ENCODE measurements around the gene PRKX.
"Not testable (repeated sequence)": the region's sequence is repeated elsewhere in the genome, so short reads cannot be mapped to it uniquely, and the experiment has no call there.

The PRKX gene

GRCh38 chrX:3717742-3718420 is 4.4 kb upstream of the PRKX start:
- no peak for DNase-seq
- H3K4me3 Mint-ChIP-seq: no peak overlapping the region

GRCh38 chrX:3715921-3716320 is 2.5 kb upstream of the PRKX start:
- DNase-seq: no peak
- Mint-ChIP-seq H3K27ac (no peak overlapping the region), H3K4me3 (no peak overlapping the region), H3K9me3 (no peaks in the 10 kb centered on the region), H3K4me1 (ENCODE audit: low read depth) (peaks cover 16% of the 10 kb centered on the region), H3K27me3 (no peaks in the 10 kb centered on the region), H3K36me3 (ENCODE audit: low read depth) (peaks cover 12% of the 10 kb centered on the region)

More at GRCh38 chrX:3717742-3718420, 4.4 kb upstream of the PRKX start:
- Mint-ChIP-seq H3K9me3 (no peaks in the 10 kb centered on the region), H3K4me1 (ENCODE audit: low read depth) (peaks cover 5% of the 10 kb centered on the region), H3K36me3 (ENCODE audit: low read depth) (no peaks in the 10 kb centered on the region), H3K27ac (no peak overlapping the region), H3K27me3 (no peaks in the 10 kb centered on the region)

GRCh38 chrX:3714706-3715479 is 1.4 kb upstream of the PRKX start:
- H3K27ac Mint-ChIP-seq, H3K9me3 Mint-ChIP-seq, H3K27me3 Mint-ChIP-seq, H3K4me3 Mint-ChIP-seq, DNase-seq: not testable (repeated sequence)
- H3K4me1 Mint-ChIP-seq (ENCODE audit: low read depth): peaks cover 26% of the 10 kb centered on the region
- peaks cover 21% of the 10 kb centered on the region for H3K36me3 Mint-ChIP-seq (ENCODE audit: low read depth)

GRCh38 chrX:3713937-3714434 is 537 bp upstream of the PRKX start:
- H3K4me1 Mint-ChIP-seq (ENCODE audit: low read depth): peaks cover 34% of the 10 kb centered on the region
- H3K9me3 Mint-ChIP-seq: no peaks in the 10 kb centered on the region
- DNase-seq: no peak
- peaks cover 29% of the 10 kb centered on the region for H3K36me3 Mint-ChIP-seq (ENCODE audit: low read depth)
- peak overlapping the region; percentile 82 for H3K4me3 Mint-ChIP-seq
- peak overlapping the region; percentile 74 for H3K27ac Mint-ChIP-seq
- no peaks in the 10 kb centered on the region for H3K27me3 Mint-ChIP-seq

GRCh38 chrX:3712870-3713224 is 602 bp downstream of the PRKX start:
- Mint-ChIP-seq H3K4me3 (peak overlapping the region; percentile 96), H3K9me3 (no peaks in the 10 kb centered on the region), H3K4me1 (ENCODE audit: low read depth) (peaks cover 44% of the 10 kb centered on the region), H3K27ac (no peak overlapping the region), H3K27me3 (no peaks in the 10 kb centered on the region), H3K36me3 (ENCODE audit: low read depth) (peaks cover 40% of the 10 kb centered on the region)
- DNase-seq: no peak

GRCh38 chrX:3712051-3712869 is 1.2 kb downstream of the PRKX start:
- Mint-ChIP-seq H3K4me1 (ENCODE audit: low read depth) (peaks cover 49% of the 10 kb centered on the region), H3K27me3 (no peaks in the 10 kb centered on the region), H3K36me3 (ENCODE audit: low read depth) (peaks cover 43% of the 10 kb centered on the region), H3K9me3 (no peaks in the 10 kb centered on the region), H3K27ac (peak overlapping the region; percentile 92), H3K4me3 (peak overlapping the region; percentile 96)
- no peak for DNase-seq

GRCh38 chrX:3711331-3711917 is 2.0 kb downstream of the PRKX start:
- Mint-ChIP-seq H3K27me3 (no peaks in the 10 kb centered on the region), H3K36me3 (ENCODE audit: low read depth) (peaks cover 52% of the 10 kb centered on the region), H3K4me3 (peak overlapping the region; percentile 96), H3K4me1 (ENCODE audit: low read depth) (peaks cover 57% of the 10 kb centered on the region), H3K9me3 (no peaks in the 10 kb centered on the region), H3K27ac (peak overlapping the region; percentile 92)
- DNase-seq: peak; percentile 34

- peaks cover 85% of the 10 kb centered on the region for H3K4me1 Mint-ChIP-seq (ENCODE audit: low read depth)
- peaks cover 84% of the 10 kb centered on the region for H3K36me3 Mint-ChIP-seq (ENCODE audit: low read depth)
- H3K9me3 Mint-ChIP-seq, H3K27me3 Mint-ChIP-seq, DNase-seq: not testable (repeated sequence)
- peak overlapping the region; percentile 36 for H3K4me3 Mint-ChIP-seq
- H3K27ac Mint-ChIP-seq: peak overlapping the region; percentile 77
Measured at GRCh38 chrX:3707673-3708274, 5.7 kb downstream of the PRKX start.

- Mint-ChIP-seq H3K4me3 (no peak overlapping the region), H3K9me3 (no peaks in the 10 kb centered on the region), H3K27me3 (no peaks in the 10 kb centered on the region), H3K36me3 (ENCODE audit: low read depth) (peaks cover 83% of the 10 kb centered on the region), H3K27ac (peak overlapping the region; percentile 85), H3K4me1 (ENCODE audit: low read depth) (peaks cover 86% of the 10 kb centered on the region)
- no peak for DNase-seq
Measured at GRCh38 chrX:3706481-3706880, 7.0 kb downstream of the PRKX start.

GRCh38 chrX:3703251-3703650 is 10.2 kb downstream of the PRKX start:
- H3K36me3 Mint-ChIP-seq (ENCODE audit: low read depth): peaks cover 68% of the 10 kb centered on the region
- DNase-seq, H3K27me3 Mint-ChIP-seq, H3K9me3 Mint-ChIP-seq, H3K4me3 Mint-ChIP-seq: not testable (repeated sequence)
- peak overlapping the region; percentile 15 for H3K27ac Mint-ChIP-seq
- peaks cover 81% of the 10 kb centered on the region for H3K4me1 Mint-ChIP-seq (ENCODE audit: low read depth)

- H3K4me3 Mint-ChIP-seq, DNase-seq, H3K27me3 Mint-ChIP-seq, H3K9me3 Mint-ChIP-seq: not testable (repeated sequence)
- peaks cover 68% of the 10 kb centered on the region for H3K36me3 Mint-ChIP-seq (ENCODE audit: low read depth)
- peaks cover 80% of the 10 kb centered on the region for H3K4me1 Mint-ChIP-seq (ENCODE audit: low read depth)
- H3K27ac Mint-ChIP-seq: peak overlapping the region; percentile 38
Measured at GRCh38 chrX:3702095-3702494, 11.4 kb downstream of the PRKX start.

GRCh38 chrX:3701445-3701928 is 12.0 kb downstream of the PRKX start:
- peaks cover 63% of the 10 kb centered on the region for H3K36me3 Mint-ChIP-seq (ENCODE audit: low read depth)
- H3K4me1 Mint-ChIP-seq (ENCODE audit: low read depth): peaks cover 78% of the 10 kb centered on the region
- not testable (repeated sequence) for H3K9me3 Mint-ChIP-seq, DNase-seq, H3K27me3 Mint-ChIP-seq
- H3K4me3 Mint-ChIP-seq: peak overlapping the region; percentile 81
- H3K27ac Mint-ChIP-seq: peak overlapping the region; percentile 95

- peaks cover 79% of the 10 kb centered on the region for H3K4me1 Mint-ChIP-seq (ENCODE audit: low read depth)
Measured at GRCh38 chrX:3699821-3700381, 13.5 kb downstream of the PRKX start.

More at GRCh38 chrX:3699821-3700381, 13.5 kb downstream of the PRKX start:
- Mint-ChIP-seq H3K27ac (peak overlapping the region; percentile 95), H3K36me3 (ENCODE audit: low read depth) (peaks cover 54% of the 10 kb centered on the region), H3K27me3 (no peaks in the 10 kb centered on the region), H3K4me3 (peak overlapping the region; percentile 81), H3K9me3 (no peaks in the 10 kb centered on the region)
- no peak for DNase-seq
